HepG2 (cell line): Measurements from ENCODE around the gene GFRA4. TPM values are rescaled to one million over a fixed set of nuclear protein-coding genes. Genes with fewer than 3 reads are reported as not detected.
A peak's percentile ranks its signal among the peaks of the same experiment; 100 is the strongest.

ENCODE experiments used
- ARNT2 ChIP-seq: sonication (generic); formaldehyde crosslinking; IDR thresholded peaks from 2 replicates; pipeline ENCODE4 v1.8.0; 2022; ENCODE audit warnings: mild to moderate bottlenecking, low read depth, missing genetic modification reagents, moderate library complexity
- CHCHD3 ChIP-seq: sonication (generic); formaldehyde crosslinking; IDR thresholded peaks from 2 replicates; pipeline ENCODE4 v1.8.0; 2022; ENCODE audit warnings: mild to moderate bottlenecking, missing genetic modification reagents, moderate library complexity
- GPN1 ChIP-seq: sonication (generic); formaldehyde crosslinking; IDR thresholded peaks from 2 replicates; pipeline ENCODE4 v1.5.1; 2020; ENCODE audit warnings: missing genetic modification reagents, borderline replicate concordance
- HINFP ChIP-seq: sonication (generic); formaldehyde crosslinking; IDR thresholded peaks from 2 replicates; pipeline ENCODE4 v1.4.0; 2020; ENCODE audit warnings: low read depth, mild to moderate bottlenecking, missing genetic modification reagents
- HNF4G ChIP-seq, 2 experiments: sonication (generic) in 1 of 2; formaldehyde crosslinking in 1 of 2; IDR thresholded peaks; 2 replicates each; pipeline versions ENCODE4 v1.4.0 to v1.6.1; 2011 to 2020; ENCODE audit warnings: borderline replicate concordance in 2 of 2, low read depth in 2 of 2, mild to moderate bottlenecking in 2 of 2, low read length in 1 of 2, missing genetic modification reagents in 1 of 2, moderate library complexity in 1 of 2
- HNRNPH1 ChIP-seq: fragments of 200-400 bp; formaldehyde crosslinking; optimal IDR thresholded peaks from 2 replicates; pipeline ENCODE3; 2017; ENCODE audit warnings: mild to moderate bottlenecking, low read depth, low read length
- HOMEZ ChIP-seq: IDR thresholded peaks from 2 replicates; pipeline ENCODE4 v1.6.1; 2016; ENCODE audit warnings: low read depth
- JUND ChIP-seq: sonication (generic); formaldehyde crosslinking; IDR thresholded peaks from 2 replicates; pipeline ENCODE4 v1.8.0; 2022; ENCODE audit warnings: mild to moderate bottlenecking, missing genetic modification reagents
- KDM6A ChIP-seq: IDR thresholded peaks from 2 replicates; pipeline ENCODE4 v1.6.1; 2016; ENCODE audit warnings: low read depth
- NCOA2 ChIP-seq: sonication (generic); formaldehyde crosslinking; IDR thresholded peaks from 2 replicates; pipeline ENCODE4 v1.8.0; 2022; ENCODE audit warnings: inconsistent platforms
- NFATC3 ChIP-seq: sonication (generic); formaldehyde crosslinking; IDR thresholded peaks from 2 replicates; pipeline ENCODE4 v1.5.1; 2020; ENCODE audit warnings: mild to moderate bottlenecking, missing genetic modification reagents
- NR1H2 ChIP-seq: sonication (generic); formaldehyde crosslinking; IDR thresholded peaks from 2 replicates; pipeline ENCODE4 v1.8.1; 2022; ENCODE audit warnings: low read depth, missing genetic modification reagents, borderline replicate concordance
- RELA ChIP-seq: sonication (generic); formaldehyde crosslinking; IDR thresholded peaks from 2 replicates; pipeline ENCODE4 v1.4.0; 2020; ENCODE audit warnings: missing genetic modification reagents
- SIN3B ChIP-seq: fragments of 150-350 bp; IDR thresholded peaks from 2 replicates; pipeline ENCODE4 v1.6.1; 2014; ENCODE audit warnings: low read length
- SNRNP70 ChIP-seq: fragments of 200-400 bp; formaldehyde crosslinking; IDR thresholded peaks from 2 replicates; pipeline ENCODE4 v1.6.1; 2017; ENCODE audit warnings: mild to moderate bottlenecking, low read depth, low read length, moderate library complexity
- SSRP1 ChIP-seq: IDR thresholded peaks from 2 replicates; pipeline ENCODE4 v1.6.1; 2016; ENCODE audit warnings: control low read depth
- U2AF1 ChIP-seq: fragments of 200-400 bp; formaldehyde crosslinking; optimal IDR thresholded peaks from 2 replicates; pipeline ENCODE3; 2017; ENCODE audit warnings: mild to moderate bottlenecking, low read depth, low read length
- U2AF2 ChIP-seq: fragments of 200-400 bp; formaldehyde crosslinking; IDR thresholded peaks from 2 replicates; pipeline ENCODE4 v1.6.1; 2017; ENCODE audit warnings: low read depth, mild to moderate bottlenecking, low read length
- ZBTB14 ChIP-seq: sonication (generic); formaldehyde crosslinking; IDR thresholded peaks from 2 replicates; pipeline ENCODE4 v1.4.0; 2020; ENCODE audit warnings: missing genetic modification reagents
- ZBTB8A ChIP-seq: sonication (generic); formaldehyde crosslinking; IDR thresholded peaks from 2 replicates; pipeline ENCODE4 v1.4.0; 2020; ENCODE audit warnings: mild to moderate bottlenecking, low read depth, missing genetic modification reagents, borderline replicate concordance
- ZNF136 ChIP-seq: sonication (generic); formaldehyde crosslinking; IDR thresholded peaks from 2 replicates; pipeline ENCODE4 v1.8.1; 2022; ENCODE audit warnings: low read depth, mild to moderate bottlenecking, moderate library complexity, missing genetic modification reagents
- ZNF160 ChIP-seq: sonication (generic); formaldehyde crosslinking; IDR thresholded peaks from 2 replicates; pipeline ENCODE4 v1.8.0; 2022; ENCODE audit warnings: mild to moderate bottlenecking, inconsistent platforms, missing genetic modification reagents
- ZNF563 ChIP-seq: sonication (generic); formaldehyde crosslinking; IDR thresholded peaks from 2 replicates; pipeline ENCODE4 v1.8.0; 2022; ENCODE audit warnings: mild to moderate bottlenecking, moderate library complexity, missing genetic modification reagents
- ZNF569 ChIP-seq: sonication (generic); formaldehyde crosslinking; IDR thresholded peaks from 2 replicates; pipeline ENCODE4 v1.5.0; 2020; ENCODE audit warnings: mild to moderate bottlenecking, missing genetic modification reagents, moderate library complexity, borderline replicate concordance
- ZNF652 ChIP-seq: IDR thresholded peaks from 2 replicates; pipeline ENCODE4 v1.6.1; 2016; ENCODE audit warnings: low read depth, borderline replicate concordance
- polyA plus RNA-seq, 8 experiments: library from polyadenylated mRNA; depleted of rRNA in 3 of 8; stranded (reverse) in 7 of 8; unstranded in 1 of 8; fragments of >200 nt; fragmentation: Illumina TruSeq in 4 of 8; extraction: Trizol in 4 of 8; gene quantifications; 2 replicates each; pipeline versions ENCODE4 v1.2.1 to v1.2.3, GENCODE V29; 2011 to 2016; ENCODE audit warnings: low read depth in 4 of 8, missing spikeins in 1 of 8, mixed read lengths in 1 of 8; ENCODE audit not compliant: insufficient read depth in 1 of 8
- total RNA-seq, 5 experiments: library from RNA; depleted of rRNA; stranded (reverse); fragments of >200 nt; fragmentation: Illumina TruSeq; extraction: Trizol; gene quantifications; 2 replicates each; pipeline ENCODE4 v1.2.3, GENCODE V29; 2016; ENCODE audit warnings: low read depth in 1 of 5
- TF ChIP-seq, protein P1 (sequence below): IDR thresholded peaks from 2 replicates; pipeline ENCODE4 v1.6.1; 2018; ENCODE audit warnings: missing genetic modification reagents, mild to moderate bottlenecking, missing compliant biosample characterization

The GFRA4 gene
- total and polyA plus RNA-seq, 2 of the 13 experiments (the other 11 are each of a cell fraction or from before 2014, with no cell fraction given), result not detected

GRCh38 chr20:3710703-3711483, 47.7 kb upstream of the GFRA4 start (continued):
- TF ChIP-seq SIN3B (no peak), SNRNP70 (no peak), ZBTB8A (CRISPR knock-in tag) (no peak), ARNT2 (CRISPR knock-in tag) (no peak), ZNF569 (CRISPR knock-in tag) (no peak), HINFP (CRISPR knock-in tag) (no peak), U2AF2 (no peak), JUND (CRISPR knock-in tag) (no peak), NFATC3 (CRISPR knock-in tag) (no peak), ZNF563 (CRISPR knock-in tag) (0 out of 2 replicates have a peak, but pooled peaks have one; percentile 38), CHCHD3 (no peak), GPN1 (CRISPR knock-in tag) (no peak), ZNF136 (no peak), KDM6A (CRISPR knock-in tag) (no peak), HNRNPH1 (no peak), ZNF652 (CRISPR knock-in tag) (no peak), HNF4G (IDR thresholded peaks at IDR 0.05; ENCODE audit: borderline replicate concordance, low read depth, low read length) (no peak), HNF4G (CRISPR knock-in tag; IDR thresholded peaks at IDR 0.05; ENCODE audit: borderline replicate concordance, low read depth) (no peak), RELA (CRISPR knock-in tag) (peak; percentile 58; the same call in 1 of the 2 replicates), SSRP1 (CRISPR knock-in tag) (no peak), HOMEZ (CRISPR knock-in tag) (0 out of 2 replicates have a peak, but pooled peaks have one; percentile 42), ZNF160 (CRISPR knock-in tag) (no peak), NR1H2 (CRISPR knock-in tag) (no peak), U2AF1 (no peak), ZBTB14 (CRISPR knock-in tag) (no peak), NCOA2 (CRISPR knock-in tag) (no peak)
- TF ChIP-seq, protein P1, sequence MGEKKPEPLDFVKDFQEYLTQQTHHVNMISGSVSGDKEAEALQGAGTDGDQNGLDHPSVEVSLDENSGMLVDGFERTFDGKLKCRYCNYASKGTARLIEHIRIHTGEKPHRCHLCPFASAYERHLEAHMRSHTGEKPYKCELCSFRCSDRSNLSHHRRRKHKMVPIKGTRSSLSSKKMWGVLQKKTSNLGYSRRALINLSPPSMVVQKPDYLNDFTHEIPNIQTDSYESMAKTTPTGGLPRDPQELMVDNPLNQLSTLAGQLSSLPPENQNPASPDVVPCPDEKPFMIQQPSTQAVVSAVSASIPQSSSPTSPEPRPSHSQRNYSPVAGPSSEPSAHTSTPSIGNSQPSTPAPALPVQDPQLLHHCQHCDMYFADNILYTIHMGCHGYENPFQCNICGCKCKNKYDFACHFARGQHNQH, result 0 out of 2 replicates have a peak, but pooled peaks have one; percentile 35
